ENCODE data around the gene CLCF1.

CLCF1 gene

DNA sequence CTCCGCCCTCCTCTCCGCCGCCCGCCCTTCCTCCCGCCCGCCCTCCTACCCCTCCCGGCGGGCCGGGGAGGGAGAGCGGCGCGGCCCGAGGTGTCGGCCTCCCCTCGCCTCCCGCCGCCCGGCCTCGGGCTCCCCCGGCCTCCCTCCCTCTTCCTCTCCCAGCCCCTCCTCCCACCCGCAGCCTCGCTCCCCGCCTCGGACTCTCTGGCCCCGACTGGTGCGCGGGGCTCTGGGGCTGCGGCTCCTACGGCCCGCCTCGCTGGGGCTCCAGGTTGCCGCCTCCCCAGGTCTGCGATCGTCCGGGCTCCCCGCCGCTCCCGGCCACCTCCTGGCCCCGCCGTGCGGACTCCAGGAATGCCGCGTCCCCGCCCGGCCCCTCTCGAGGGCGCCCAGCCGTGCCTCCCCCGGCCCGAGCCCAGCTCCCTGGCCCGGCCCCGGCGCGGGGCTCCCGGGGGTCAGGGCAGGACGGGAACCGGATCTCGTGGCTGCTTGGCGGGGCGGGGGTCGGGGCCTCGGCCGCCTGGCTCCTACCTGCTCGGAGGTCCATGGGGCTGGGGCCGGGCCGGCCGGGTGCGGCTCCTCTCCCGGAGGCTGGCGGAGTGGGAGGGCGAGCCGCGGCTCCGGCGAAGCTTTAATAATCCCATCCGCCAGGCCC lies at the start of gene CLCF1:
Gene CLCF1, minus strand, starts transcription at position 606 of the 655 bp plus-strand sequence. Its CDS starts 59 bp downstream, at position 547.
- intact Hi-C loops (cut with DNase I) = loop anchor here (10.0 kb wide), 1 partner anchor 108 kb away; the partner anchor contains the start of gene GRK2
- peak in 12 of 42 donors; percentile 24 to 77 (median 51) for DNase-seq

DNA sequence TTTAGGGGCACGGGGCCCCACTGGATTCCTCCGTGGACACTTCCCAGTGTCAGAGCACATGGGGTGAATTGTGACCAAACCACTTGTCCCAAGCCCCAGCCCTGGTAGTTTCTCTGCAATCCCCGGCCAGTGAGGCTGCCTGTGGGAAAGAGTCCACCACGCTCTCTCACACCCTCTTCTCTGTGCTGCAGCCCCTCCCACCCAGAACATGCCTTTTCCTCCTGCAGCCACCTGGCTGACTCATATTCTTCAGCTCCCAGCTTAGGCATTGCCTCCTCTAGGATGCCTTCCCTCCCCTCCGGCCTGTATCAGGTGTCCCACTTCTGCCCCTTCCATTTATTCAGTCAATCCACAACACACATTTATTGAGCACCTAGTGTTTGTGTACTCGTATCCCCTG lies 49.5 kb upstream of the CLCF1 start:
- intact Hi-C loops (cut with DNase I) = no loop called here

DNA sequence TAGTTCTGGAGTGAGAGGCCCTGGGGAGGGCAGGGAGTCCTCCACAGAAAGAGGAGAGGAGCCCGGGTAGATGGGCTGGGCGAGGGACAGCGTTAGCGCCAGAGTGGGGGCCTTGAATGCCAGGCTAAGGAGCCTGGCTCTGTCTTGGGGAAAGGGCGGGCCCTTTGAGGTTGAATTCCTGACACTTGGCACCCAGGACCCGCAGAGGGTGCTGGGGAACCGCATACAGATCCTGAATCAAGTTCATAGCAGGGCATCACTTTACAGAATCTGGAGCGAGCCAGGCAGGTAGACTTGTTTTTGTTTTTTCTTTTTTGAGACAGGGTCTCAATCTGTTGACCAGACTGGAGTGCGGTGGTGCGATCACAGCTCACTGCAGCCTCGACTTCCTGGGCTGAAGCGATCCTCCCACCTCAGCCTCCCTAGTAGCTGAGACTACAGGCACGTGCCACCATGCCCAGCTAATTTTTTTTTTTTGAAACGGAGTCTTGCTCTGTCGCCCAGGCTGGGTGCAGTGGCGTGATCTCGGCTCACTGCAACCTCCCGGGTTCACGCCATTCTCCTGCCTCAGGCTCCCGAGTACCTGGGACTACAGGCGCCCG lies 48.1 kb upstream of the CLCF1 start:
- DNase-seq = no peak
- intact Hi-C loops (cut with DNase I) = no loop called here

More for the DNA sequence above, 49.5 kb upstream of the CLCF1 start:
- DNase-seq = no peak

DNA sequence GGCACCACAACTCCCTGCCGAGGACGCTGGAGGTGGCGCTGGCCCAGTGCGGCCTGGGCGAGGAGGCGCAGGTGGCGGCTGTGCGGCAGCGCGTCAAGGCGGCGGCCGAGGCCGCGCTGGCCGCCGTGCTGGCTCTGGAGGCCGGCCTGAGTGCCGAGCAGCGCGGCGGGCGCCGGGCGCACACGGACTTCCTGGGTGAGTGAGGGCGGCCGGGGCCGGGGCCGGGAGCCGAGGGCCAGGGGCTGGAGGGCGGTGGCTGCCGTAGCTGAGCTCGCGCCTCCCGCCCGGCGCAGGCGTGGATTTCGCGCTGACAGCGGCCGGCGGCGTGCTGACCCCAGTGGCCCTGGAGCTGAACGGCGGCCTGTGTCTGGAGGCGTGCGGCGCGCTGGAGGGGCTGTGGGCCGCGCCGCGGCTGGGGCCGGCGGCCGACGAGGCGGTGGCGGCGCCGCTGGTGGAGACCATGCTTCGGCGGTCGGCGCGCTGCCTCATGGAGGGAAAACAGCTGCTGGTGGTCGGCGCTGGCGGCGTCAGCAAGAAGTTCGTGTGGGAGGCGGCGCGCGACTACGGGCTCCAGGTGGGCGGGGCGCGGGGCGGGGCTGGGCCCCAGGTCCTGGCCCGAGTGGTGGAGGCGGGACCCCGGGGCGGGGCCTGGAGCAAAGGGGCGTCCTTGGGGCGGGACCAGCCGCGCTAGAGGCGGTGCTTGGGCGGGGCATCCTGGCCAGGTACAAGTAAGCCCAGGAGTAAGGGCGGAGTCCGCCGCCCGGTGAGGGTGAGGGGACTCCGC lies 47.4 kb upstream of the CLCF1 start:
- DNase-seq = peak; percentile 88 to 99 (median 96)
- intact Hi-C loops (cut with DNase I) = no loop called here

DNA sequence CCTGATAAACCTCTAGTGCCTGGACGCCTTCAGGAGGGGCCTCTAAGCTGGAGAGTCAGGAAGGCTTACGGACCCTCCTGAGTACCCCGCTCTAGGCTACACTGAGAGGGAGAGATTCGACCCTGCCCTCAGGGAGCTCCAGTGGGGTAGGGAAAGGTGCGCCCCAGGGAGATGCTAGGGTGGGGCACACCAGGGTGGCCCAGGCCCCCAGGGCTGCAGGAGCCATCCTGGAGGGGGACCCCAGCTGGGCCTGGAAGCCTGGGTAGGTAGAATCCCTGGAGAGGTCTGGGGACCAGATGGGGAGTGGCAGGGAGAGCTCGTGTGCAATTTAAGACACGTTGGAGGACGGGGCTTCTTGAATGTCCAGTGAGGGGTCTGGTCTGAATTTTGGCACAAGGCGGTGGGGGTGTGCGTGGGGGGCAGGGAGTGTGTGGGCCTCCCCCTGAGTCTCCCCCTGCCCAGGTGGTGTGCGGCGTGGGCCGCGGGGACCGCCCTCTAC lies 46.8 kb upstream of the CLCF1 start:
- intact Hi-C loops (cut with DNase I) = no loop called here
- peak in 1 of 42 donors; percentile 3 for DNase-seq

DNA sequence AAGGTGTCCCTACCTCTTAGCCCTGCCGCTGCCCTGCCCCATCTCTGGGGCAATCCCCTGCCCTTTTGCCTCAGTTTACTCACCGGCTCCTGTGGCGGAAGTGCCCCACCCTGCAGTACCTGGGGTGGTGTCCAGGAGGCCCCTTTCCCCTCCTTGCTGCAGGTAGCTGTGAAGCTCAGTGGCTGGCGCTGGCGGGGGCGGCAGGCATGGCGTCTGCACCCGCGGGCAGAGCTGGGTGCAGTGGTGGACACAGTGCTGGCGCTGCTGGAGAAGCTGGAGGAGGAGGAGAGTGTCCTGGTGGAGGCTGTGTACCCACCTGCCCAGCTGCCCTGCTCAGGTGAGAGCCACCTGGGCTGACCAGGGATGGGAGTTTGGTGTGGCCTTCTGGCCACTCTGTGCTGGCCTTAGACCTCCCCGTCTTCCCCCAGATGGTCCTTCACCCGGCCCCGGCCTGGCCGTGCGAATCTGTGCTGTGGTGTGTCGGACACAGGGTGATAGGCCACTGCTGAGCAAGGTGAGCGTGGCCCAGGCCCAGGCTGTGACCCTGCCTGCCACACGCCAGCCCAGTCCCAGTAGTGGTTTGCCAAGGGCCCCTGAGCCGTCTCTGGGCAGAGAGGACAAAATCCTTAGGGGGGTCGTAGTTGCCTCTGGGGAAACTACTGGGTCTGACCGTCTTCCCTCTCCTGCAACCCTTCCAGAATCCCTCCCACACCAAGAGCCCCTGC lies 46.1 kb upstream of the CLCF1 start:
- no peak for DNase-seq
- intact Hi-C loops (cut with DNase I) = no loop called here

DNA sequence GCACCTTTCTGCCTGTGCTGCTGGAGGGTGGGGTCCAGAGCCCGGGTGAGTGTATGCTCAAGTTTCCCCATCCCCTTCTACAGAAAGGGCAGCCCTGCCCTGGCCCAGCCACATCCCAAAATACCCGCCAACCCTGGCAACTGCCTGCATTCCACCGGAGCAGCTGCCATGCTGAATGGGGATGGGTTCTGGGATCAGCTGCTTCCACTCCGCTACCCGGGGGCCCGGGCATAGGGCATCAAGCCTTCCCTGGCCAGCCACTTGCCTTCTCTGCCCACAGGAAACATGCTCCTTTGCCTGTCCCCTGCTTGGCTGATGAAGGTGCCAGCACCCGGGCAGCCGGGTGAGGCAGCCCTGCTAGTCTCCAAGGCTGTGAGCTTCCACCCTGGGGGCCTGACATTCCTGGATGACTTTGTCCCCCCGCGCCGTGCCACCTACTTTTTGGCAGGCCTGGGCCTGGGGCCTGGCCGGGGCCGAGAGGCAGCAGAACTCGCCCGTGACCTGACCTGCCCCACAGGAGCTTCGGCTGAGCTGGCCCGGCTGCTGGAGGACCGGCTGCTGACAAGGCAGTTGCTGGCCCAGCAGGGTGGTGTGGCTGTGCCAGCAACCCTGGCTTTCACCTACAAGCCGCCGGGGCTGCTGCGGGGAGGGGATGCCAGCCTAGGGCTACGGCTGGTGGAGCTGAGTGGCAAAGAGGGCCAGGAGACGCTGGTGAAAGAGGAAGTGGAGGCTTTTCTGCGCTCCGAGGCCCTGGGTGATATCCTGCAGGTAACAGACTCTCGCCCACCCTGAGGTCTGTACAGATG lies 45.3 kb upstream of the CLCF1 start:
- intact Hi-C loops (cut with DNase I) = no loop called here
- DNase-seq = peak in 2 of 42 donors; percentile 5 to 42

DNA sequence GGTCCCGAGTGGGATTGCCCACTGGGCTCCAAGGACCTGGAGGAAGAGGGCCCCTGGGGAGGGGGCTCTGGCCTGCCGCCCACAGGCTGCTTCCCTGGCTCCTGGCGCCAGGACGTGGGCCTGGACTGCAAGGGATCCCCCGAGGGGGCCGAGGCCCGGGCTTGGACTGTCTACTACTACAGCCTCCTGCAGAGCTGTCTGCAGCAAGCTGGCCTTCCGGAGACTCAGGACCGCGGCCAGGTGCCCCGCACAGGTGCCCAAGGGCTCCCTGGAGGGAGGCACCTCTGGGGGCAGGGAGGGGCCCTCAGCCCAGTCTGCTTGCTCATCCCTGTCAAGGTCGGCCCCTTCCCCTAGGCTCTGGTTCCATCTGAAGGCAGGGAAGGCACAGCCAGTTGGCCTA lies 44.0 kb upstream of the CLCF1 start:
- intact Hi-C loops (cut with DNase I) = no loop called here
- peak in 1 of 42 donors; percentile 3 for DNase-seq

DNA sequence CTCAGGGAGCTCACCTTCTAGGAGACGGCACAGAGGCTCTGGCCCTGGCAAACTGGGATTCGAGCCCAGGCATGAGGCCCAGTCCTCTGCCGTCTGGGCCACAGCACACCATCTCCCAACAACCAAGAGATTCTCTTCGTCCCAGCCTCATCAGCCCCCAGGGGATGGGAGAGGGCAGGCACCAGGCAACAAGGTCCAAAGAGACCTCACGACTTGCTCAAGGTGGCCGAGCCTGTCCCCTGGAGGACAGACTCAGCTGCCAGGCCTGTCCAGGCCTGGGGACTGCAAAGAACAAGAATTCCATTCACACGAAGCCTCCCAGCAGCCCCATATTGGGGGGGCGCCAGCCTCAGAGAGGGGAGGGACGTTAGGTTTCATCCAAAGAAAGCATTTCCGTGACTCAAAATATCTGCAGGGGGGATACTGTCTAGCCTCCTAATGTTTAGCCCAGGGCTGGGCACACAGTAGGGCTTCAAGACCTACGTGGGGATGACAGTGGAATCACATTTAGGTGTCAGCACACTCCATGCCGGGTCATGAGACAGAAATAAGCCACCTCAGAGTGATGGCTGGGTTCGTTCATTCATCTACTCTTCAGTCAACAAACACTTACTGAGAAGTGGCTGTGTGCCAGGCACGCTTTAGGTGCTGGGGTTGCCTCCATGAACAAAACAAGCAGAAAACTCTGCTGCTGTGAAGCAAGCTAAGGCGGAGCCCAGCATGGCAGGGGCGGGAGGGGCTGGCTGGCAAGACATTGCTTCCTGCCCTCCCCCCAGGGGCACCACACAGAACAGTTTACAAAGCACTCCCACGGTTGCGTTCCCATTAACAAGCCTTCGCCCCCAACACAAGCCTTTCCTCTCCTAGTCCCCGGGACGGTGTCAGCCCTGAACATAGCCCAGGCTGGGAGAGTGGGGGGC lies 43.3 kb upstream of the CLCF1 start:
- intact Hi-C loops (cut with DNase I) = no loop called here
- peak in 8 of 42 donors; percentile 42 to 76 (median 62) for DNase-seq

DNA sequence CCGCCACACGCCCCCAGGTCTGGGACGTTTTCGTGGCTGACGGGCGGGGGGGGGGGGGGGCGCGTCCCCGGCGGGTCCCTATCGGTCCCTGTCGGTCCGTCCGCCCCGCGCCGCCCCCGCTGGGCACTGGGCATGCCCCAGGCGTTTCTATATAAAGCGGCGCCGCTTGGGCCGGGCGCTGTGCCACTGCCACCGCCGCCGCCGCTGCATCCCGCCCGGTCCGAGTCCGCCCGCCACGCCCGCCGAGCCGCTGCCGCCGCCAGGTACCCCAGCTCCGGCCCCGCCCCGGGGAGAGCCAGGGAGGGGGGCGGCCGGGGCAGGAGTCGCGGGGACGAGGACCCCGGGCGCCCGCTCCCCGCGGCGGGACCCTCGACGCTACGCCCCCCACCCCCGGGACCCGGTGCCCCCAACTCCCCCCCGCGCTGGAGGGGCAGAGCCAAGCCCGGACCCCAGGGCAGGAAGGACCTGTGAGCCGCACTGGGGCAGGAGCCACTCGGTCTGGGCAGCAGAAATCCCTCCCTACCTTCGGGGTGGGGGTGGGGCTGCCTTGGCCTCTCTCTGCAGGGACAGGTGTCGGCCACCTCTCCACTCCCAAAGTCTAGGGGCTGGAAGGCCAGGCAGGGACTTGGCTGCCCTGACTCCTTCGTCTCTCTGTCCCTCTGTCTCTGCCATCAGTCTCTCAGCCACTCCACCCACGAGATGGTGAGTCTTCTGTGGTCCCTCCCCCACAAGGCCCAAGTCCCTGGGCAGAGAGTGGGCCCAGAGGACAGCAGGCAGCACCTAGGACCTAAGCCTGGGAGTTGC lies 42.3 kb upstream of the CLCF1 start, which contains the start of gene CARNS1:
Gene CARNS1, plus strand, starts transcription at position 178 of the 804 bp plus-strand sequence. Its CDS starts 522 bp downstream, at position 700.
- intact Hi-C loops (cut with DNase I) = no loop called here
- DNase-seq = peak in 35 of 42 donors; percentile 55 to 91 (median 76)

DNA sequence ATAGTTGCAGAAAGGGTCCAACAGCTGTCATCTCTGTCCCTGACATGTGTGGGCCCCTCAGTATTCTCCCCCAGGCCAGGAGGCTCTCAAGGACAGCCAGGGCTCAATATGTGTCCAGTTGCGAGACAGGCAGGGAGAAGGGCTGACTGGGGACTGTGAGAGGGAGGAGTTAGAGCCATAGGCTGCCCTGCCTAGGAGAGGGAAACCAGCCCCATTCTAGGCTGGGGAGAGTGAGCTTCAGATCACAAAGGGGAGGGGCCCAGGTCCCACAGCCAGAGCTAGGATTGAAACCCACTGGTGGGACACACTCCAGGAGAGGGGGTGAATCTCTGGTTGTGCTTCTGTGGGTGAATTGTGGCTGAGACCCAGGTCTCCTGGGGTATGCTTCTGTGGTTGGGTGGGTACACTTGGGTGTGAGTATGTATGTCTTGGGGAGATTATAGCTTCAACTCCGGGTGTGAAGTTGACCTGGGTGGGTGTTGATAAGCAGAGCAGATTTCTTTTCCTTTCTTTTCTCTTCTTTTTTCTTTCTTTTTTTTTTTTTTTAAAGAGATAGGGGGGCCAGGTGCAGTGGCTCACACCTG lies 40.0 kb upstream of the CLCF1 start:
- peak in 2 of 42 donors; percentile 3 to 40 for DNase-seq
- intact Hi-C loops (cut with DNase I) = no loop called here

DNA sequence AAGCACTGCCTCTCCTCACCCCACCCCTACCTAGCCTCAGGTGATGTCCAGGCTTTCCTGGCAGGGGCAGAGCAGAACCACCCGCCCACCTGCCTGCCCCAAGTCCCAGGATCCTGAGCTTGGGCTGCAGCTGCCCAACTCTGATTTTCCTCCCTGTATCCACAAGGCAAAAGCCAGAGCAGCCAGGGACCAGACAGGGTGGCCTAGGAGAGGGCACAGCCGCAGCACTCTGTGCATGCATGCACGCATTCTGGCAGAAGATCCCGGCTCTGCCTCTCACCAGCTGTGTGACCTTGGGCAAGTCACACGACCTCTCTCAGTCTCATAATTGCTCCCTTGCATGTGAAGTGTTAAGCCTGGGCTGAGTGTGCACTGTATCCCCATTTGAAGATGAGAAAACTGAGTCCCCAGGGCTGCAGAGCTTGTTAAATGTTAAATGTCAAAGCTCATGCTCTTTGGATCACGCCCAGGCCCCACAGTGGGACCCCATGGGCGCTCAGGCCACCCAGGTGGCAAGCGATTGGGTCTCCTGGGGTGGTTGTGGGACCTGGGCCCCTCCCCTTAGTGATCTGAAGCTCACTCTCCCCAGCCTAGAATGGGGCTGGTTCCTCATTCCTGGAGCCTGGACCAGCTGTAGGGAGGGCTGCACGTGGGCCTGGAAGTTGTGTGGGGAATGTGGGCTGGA lies 39.2 kb upstream of the CLCF1 start:
- intact Hi-C loops (cut with DNase I) = no loop called here
- no peak for DNase-seq

DNA sequence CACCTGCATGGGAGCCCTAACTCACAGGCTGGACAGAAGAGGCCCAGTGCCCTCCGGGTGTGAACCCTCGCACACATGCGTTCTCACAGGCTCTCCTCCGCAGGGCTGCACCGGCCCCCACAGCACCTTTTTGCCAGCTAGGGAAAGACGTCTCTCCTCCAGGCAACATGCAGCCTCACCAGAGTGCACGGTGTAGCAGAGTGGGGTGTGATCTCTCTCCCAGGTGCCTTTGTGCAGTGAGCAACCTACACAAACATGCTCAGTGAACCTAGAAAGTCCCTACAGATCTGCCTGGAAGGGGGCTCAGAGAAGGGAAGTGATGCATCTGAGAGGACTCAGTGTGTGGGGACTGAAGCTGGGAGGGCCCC lies 38.4 kb upstream of the CLCF1 start:
- intact Hi-C loops (cut with DNase I) = no loop called here
- DNase-seq = peak in 37 of 42 donors; percentile 58 to 94 (median 76)

DNA sequence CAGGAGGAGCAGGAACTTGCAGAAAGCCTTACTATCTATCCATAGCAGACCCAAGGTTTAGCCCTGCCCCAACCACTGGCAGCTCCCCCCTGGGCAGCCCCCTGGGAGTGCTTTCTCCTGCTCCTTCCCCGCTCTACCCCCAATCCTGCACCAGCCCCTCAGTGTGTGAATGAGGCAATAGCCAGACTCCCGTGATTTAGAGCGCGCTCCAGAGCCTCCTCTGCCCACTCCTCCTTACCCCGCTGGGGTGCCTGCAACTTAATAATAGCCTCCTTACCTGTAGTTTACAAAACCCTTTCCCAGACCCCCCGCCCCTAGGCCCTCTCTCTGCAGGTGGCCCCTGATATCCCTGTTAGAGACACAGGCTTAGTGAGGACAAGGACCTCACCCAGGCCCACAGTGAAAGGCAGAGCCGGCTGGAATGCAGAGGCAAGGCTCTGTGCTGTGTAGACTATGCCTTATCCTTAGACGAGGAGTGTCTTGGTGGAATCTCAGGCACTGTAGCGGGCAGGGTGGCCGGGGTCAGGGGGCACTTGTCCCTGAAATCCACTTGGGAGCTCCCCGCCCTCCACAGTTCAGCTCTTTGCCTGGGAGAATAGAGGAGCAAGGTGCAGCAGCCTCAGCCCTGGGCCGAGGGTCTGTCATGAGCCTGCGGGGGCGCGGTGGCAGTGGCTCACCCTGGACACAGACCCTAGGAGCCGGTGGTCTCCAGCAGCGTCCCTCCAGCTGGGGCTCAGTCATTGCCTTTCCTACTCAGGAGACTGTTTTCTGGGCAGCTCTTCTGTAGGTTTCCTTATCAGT lies 37.8 kb upstream of the CLCF1 start:
- peak in 2 of 42 donors; percentile 38 to 56 for DNase-seq
- intact Hi-C loops (cut with DNase I) = no loop called here
